ENCODE measurements around the gene SUSD6.

The SUSD6 gene

DNA sequence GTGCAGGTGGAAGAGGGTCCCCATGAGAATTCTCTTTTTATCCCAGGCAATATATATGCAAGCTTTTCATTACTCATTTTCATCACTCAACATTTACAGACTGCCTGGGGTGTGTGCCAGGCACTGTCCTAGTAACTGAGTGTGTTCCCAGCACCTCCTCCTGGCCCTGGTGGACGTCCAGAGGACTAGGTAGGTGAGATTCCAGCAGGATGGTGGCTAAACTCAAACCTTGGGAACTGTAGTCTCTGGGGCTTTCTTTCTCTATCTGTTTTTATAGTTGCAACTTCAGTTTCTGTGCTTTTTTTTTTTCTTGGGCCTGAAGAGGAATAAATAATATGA is 63.8 kb downstream of the SUSD6 start:
- DNase-seq = no peak

DNA sequence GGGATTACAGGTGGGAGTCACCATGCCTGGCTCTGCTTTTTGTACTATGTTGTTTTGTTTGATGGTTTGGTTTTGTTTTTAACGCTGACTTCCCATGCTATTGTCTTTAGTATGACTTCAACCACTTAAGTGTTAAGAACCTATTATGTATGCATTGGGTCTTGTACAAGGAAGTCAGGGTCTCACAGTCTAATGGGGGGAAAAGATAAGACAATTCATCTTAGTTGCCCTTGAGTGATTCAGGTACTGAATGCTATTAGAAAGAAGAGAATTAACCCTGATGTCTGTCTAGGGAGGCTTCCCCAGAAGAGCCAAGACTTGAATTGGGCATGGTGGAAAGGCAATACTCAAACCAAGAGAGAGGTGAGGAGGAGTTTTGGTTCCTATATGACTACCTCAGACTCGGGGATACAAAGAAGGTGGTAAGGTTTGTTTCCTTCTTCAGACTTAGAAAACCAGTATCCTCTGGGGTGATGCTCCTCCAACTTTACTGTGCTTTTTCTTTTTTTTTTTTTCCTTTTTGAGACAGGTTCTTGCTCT is 64.6 kb downstream of the SUSD6 start:
- DNase-seq = no peak

DNA sequence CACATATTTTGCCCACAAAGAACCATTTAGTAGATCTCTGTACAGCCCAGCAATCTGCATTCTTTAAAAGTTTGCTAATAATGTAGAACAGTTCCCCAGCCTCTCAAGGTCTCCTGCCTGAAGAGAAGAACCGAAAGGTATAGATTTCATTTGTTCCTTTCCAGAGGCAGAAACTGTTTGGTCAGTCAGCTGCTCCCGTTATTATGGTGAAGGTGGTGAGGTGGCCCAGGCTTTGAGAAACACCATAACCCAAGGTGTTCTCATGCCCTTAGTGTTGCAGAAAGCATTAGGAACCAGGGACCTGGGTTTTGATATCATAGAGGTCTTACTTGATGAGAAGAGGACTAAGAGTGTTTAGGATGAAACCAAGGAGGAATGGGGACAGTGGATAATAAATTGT is 65.3 kb downstream of the SUSD6 start:
- DNase-seq = no peak

DNA sequence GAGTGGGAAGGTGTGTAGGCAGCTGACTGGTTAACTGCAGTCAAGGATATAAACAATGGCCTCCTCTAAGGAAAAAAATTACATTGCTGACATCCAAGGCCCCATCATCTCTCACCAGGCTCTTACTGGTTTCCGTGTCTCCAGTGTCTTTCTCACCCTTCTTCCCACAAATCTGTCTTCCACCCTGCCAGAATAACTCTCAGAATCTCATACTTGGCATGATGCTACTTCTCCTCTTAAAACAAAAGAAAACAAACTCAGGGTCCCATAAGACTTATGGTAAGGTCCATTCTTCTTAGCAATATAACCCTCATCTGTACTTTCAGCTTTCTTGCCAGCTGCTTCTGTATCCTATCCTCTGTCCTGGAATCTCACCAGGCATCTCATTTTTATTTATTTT is 68.9 kb downstream of the SUSD6 start:
- DNase-seq = no peak

DNA sequence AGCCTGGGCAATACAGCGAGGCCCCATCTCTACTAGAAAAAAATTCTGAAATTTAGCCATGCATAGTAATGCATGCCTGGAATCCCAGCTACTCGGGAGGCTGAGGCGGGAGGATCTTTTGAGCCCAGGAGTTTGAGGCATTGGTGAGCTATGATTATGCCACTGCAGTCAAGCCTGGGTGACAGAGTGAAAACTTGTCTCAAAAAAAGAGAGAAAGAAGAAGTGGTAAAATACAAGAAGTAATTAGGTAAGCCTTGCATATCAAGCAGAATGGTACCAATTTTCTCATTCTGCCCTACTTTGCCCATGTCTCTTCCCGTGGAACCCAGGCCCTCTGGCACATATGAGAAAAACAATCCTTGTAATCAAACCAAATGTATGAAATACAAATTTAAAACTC is 70.7 kb downstream of the SUSD6 start:
- no peak for DNase-seq

DNA sequence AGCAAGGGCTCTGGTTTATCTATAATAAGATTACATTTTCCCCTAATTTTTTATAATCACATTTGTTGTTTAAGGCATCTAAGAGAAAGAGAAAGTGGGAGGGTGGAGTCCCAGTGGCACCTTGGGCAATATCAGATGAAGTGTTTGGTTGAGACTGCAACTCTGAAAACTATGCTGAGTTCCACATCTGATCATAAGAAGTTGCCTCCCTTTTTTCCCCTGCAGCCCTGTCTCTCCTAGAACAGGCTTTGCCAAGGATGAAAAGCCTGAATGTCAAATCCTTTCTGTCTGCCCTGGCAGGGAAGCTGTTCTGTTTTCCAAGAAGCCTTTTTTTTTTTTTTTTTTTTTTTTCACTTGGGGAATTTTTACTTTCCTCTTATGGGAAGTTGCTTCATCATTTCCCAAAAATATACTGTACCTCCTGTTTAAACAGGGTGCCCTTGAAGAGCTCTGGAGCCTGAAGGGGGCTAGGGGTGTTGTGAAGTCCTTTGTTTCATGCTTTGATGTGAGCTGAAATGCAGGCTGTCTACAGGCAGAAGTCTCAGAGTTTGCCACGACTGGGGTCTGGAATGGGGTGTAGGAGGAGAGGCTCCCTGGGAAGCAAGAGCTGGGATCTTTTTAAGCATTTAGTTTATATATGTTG is 71.3 kb downstream of the SUSD6 start:
- no peak for DNase-seq

DNA sequence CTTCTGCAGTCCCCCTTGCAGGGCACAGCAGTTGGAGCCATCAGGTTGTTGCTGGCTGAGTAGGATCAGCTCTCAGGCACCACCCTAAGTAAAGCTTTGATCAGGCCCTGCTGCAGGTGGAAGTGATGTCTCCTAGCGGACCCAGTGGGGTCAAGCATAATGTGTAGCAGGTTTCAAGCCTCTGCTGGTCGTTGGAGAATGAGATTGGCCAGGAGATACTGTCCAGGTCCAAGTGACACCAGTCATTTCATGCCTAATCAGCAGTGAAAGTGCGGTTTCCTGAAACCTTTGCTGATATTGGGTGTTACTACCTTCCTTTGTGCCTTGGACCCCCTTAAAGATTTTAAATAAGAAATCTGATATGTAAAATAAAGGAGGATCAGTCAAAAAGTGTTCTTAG is 72.6 kb downstream of the SUSD6 start:
- DNase-seq = no peak

DNA sequence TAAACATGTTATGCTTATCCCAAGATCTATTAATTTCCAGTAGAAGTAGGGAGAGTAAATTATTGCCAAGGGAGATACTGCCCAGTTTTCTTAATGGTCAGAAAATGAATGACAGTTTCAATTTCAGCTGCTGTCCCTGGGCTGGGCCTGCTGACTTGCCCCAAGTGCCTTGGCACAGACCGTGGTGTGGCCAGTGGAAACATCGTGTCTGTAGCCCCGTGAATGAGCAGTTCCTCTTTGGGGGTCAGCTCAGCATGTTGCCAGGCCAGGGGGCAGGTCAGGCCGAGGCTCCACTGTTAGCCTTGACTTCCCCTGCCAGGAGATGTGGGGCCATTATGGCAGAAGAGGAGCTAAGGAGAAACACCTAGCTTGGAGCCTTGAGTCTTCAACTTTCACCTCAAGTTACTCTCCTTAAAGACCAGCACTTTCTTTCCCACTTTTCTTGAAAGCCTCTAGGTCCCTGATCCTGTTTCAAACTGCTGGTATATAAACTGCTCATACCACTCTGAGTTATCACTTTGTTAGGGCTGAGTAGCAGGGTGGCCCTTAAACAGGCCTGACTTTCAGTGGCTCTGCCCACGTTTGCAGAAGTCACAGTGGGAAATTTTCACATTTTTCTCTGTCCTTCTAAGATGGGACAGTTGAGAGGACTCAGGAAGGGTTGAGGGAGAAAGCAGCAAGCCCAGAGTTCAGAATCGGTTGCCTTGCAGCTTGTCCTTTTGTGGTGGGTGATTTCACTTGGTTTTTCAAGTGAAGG is 73.2 kb downstream of the SUSD6 start:
- no peak for DNase-seq

DNA sequence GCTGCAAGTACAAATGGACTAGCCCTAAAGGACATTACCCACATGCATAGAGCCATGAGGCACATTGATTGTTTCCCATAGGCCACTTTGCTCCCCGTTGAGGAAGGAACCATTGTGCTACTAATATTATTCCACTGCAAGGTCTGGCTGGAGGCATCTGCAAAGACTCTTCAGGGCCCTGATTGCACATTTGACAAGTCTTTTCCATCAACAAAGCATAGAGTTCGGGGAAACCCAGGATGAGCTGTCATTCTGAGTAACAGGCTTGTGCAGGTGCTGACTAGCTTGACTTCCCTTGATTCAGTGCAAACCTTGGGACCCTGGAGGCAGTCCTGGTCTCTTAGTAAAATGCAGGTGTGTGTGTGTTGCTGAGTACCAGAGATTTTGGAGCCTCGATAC is 73.8 kb downstream of the SUSD6 start:
- no peak for DNase-seq

DNA sequence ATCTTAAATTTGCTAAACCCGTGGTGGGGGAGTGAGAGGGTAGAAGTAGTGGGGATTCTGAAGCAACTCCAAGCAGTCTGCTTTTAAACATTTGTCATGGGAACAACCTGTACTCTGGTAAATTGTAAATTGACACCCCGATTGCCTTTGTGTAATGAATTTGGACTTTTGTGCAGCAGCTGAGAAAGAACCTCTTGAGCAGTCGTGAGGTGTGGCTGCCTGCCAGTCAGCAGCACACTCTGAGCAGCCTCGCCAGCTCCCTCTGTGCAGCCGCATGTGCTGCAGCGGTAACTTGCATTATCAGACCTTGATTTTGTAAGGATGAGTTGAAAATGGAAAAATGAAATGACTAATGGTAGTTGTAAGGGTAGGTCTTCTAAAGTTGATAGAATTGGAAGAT is 74.3 kb downstream of the SUSD6 start:
- DNase-seq = no peak

DNA sequence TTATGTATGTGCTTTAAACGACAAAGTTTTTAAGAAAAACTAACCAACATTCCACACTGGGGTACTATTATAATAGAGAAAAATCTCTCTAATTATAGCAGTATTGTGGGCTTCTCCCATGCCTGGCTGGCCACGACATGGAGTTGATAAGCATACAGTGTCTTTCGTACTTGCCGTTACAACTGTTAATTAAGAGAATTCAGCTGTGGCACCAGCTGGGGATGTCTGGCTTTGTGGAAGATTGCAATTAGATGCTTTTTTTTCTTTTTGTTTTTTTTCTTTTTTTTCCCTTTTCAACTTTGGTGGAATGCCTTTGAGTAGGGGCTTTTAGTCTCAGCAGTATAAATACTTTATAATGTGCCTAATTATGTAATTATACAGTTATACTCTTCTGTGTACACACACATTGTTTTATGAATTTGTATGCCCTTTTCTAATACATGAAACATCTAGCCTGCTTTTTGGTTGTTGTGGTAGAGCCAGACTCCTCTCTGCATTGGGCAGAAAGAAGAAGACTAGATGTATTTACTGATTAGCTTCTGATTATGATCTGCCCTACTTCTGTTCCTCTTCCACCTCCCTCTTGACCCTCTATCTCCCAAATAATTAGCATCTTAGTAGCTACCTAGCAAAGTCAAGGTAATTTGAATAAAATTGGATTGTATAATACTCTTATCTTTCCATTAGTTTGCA is 76.4 kb downstream of the SUSD6 start:
- no peak for DNase-seq

DNA sequence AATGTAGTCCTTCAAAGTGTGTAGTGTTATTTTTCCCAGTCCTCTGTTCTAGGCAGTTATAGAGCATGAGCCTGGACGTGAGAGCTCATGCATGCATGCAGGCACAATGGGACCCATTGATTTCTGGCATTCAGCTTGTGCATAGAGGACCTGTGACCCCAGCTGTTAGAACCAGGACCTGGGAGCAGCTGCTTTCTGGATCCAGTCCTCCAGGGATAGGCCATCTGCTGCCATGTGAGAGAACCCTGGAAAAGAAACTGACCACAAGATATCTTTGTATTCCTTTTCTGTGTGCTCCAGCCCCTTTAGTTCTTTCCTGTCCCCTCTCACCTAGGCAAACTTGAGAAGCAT is 76.9 kb downstream of the SUSD6 start:
- no peak for DNase-seq

DNA sequence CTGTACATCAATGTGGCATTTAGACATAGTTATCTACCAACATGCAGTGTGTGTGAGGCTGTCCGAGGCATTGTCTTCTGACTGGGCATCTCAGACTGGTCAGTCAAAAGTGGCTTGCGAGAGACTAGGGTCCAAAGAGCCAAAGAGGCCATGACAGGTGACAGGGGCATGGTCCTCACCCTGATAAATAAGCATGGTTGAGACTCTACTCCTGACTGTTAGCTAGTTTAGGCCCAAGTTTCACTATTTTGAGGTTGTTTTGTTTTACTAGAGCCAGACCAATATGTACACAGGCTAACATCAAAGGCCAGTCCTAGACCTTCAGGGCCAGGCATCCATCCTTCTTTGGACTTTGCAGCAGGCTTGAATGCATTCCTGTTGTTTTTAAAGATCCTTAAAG is 78.6 kb downstream of the SUSD6 start:
- no peak for DNase-seq

DNA sequence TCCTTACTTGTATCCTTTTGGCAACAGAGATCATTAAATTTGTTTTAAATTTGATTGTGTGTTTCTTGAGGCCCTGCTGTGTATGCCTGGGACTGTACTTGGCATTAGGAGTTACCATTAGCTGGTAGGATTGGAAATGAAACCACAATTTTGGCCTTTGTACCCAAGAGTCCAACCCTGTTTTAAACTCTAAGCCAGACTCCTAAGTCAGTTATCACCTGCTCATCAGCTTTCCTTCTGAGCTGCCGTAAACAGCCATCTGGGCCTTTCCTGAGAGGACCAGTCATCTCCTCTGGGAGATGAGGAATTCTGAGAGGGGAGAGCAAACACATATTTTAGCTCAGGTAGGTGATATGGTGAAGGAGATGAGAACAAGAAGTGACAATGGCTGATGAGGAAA is 81.2 kb downstream of the SUSD6 start:
- DNase-seq = no peak

DNA sequence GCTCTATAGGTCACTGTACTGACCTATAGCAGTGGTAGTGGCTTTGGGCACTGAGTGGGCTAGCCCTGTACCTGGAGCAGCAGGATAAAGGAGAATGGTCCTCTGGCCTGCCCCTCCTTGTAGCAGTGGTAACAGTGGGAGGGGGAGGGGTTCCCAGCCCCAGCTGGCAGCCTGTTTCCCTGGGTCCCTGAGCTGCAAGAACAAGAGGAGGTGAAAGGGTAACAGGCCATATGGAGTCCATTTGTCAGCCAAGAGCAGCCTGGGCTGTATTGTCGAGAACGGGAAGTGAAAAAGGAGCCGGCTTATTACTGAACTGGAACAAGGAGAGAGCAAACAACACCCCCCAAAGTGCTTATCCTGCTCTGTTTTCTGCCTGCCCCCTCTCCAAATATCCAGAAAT is 81.7 kb downstream of the SUSD6 start:
- no peak for DNase-seq

DNA sequence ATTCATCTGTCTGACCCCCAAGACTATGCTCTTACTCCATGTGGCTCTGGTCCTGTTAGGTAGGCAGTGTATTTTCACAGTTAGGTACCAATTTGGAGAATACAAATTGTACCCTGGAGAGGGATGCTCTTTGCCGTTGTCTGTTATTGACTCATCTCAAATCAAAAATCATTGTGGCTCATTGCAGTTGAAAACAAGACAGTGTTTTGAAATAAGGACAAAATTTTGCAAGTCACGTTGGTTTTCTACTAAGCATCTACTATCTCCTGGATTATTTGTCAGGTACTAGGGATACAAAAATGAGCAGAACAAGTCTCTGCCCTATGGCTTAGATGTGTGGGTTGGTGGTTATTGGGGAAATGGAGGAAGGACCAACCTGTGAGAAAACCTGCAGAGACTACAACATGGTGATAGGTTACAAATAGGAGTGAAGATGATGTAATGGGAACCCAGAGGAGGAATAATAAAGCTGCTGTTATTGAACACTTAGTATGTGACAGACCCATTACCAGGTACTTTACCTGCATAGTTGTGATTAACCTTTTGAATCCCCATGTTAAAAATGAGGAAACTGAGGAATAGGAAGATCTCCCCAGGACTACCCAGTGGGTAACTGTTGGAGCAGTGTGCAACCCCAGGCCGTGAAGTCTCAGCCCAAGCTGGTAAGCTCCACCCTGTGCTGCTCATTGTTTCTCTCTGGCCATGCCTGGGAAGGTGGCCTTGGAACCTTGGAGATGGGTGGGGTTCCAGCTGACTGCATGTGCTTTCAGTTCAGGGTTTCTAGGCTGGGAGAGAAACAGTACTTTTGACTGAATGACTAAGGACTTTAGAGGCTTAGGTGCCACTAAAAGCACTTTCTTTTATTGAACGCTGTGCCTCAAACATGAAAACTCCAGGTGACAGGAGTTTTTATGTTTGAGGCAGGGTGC is 82.7 kb downstream of the SUSD6 start:
- no peak for DNase-seq

DNA sequence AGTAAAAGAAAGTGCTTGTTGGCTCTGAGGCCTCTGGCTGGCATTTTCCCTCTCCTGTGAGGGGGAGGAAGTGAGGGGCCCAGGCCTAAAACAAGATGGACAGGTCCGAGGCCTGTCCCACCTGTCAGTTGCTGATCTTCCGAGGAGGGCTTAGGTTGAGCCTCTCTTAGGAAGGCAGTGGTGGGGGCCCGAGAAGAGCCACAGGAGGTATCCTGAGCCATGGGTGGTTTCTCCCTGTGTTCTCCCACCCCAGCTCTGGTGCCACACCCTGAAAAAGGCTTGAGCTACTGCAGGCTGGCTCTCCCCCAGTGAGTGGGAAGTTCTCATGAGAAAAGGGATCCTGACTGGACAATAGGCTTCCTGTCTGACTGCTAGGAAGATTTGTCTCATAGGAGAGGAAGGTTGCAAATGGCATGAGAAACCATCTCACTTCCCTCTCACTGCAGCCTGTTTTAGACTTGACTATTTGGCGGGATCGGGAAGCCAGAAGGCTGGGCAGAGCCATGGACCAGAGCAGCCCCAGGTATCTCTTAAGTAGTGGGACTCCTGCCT is 83.4 kb downstream of the SUSD6 start:
- no peak for DNase-seq

DNA sequence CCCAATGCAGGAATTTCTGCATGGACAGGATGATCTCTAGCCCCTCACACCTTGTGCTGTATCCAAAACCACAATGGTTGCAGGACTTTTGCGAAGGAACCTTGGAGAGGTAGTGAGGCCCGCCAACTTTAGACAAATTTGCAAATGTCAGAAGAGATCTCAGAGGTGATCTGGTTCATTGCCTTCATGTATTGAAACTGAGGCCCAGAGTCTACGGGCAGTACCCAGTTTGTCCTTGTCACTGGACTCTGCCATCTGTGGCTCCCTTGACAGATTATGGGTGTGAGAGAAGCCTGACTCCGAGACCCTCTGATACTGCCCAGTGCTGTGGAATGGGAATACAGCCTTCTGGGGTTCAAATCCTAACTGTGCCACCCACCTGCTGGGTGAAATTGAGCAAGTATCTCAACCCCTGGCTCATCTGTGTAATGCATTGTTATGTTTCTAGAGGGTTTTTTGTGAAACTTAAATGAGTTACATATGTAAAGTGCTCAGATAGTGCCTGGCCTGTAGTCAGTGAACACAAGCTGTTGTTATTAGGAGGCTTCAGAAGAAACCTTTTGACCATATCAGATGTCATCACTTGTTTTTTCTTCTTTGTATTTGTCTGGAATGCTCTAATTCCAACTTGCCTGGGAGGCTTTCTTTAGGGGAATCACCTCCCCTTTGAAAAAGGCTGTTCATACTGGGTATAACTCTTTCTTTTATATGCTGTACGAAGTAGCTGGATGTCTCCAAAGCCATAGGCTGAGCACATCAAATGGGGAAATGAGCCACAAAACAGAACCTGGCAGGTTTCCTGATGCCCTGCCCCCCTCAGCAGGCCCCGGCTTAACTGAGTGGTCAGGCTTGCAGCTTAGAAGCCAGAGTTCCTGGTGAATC is 84.2 kb downstream of the SUSD6 start:
- DNase-seq = peak; percentile 78

DNA sequence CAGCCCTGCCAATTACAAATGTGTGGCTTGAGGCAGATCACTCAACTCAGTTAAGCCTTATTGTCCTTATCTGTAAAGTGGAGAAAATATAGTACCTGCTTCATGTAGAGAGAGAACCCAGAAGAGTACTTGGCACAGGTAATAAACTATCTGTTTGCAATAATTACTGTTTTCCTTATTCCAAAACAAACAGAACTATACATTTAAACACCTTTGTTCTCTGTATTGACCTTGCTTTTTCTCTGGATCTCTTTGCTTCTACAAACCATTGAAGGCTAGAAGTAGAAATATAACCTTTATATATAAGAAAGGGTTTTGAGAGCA is 84.8 kb downstream of the SUSD6 start:
- DNase-seq = no peak

DNA sequence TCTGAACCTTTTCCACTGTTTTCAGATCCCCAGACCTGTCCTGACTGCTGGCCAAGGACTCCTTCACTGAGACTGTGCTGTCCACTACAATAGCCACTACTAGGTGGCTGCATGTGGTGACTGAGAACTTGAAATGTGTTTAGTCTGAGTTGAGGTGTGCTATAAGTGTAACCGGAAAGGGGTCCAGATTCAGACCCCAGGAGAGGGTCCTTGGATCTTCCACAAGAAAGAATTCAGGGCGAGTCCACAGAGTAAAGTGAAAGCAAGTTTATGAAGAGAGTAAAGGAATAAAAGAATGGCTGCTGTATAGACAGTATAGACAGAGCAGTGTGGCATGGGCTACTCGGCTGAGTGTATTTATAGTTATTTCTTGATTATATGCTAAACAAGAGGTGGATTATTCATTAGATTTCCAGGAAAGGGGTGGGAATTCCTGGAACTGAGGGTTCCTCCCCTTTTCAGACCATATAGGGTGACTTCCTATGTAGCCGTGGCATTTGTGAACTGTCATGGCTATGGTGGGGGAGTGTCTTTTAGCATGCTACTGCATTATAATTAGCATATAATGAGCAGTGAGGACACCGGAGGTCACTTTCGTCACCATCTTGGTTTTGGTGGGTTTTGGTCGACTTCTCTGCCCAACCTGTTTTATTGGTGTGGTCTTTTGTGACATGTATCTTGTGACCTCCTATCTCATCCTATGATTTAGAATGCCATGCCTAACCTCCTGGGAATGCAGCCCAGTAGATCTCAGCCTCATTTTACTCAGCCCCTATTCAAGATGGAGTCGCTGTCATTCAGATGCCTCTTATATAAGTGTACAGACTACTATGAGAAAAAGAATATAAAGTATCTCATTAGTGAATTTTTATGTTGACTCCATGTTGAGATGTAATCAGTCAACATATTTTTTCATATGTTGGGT is 85.5 kb downstream of the SUSD6 start:
- DNase-seq = no peak

DNA sequence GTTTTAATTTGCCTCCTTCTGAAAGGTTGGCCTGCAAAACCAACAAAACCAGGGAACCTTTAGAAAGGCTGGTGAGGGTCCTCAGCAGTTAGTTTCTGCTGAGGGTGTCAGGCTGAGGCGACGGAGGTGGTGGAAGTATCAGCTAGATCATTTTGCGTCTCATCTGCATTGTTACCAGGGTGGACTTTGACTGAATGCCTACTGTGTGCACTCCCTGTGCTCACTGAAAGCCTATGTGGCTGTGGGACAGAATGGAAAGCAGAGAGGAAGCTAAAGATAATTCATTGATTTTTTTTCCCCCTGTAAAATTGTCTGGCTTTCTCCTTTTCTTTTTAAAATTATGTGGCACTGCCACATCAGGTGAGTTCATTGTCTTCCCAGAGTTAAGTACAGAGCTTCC is 87.2 kb downstream of the SUSD6 start:
- DNase-seq = no peak
